HL-60/S4 treated with phorbol 12-myristate 13-acetate at 8.2 ng/mL for 4 days and 3 days (cell line): Measurements from ENCODE around the gene PPP5C.
"Not testable (repeated sequence)": the region's sequence is repeated elsewhere in the genome, so short reads cannot be mapped to it uniquely, and the experiment has no call there.

Experiments used
- in situ Hi-C: fragments of 300-500 bp; cut with MboI; formaldehyde crosslinking; loops from 2 replicates; pipeline ENCODE4 v1.15.0; 2022; ENCODE audit warnings: low sequenced_read_pairs

The PPP5C gene

GRCh38 chr19:46427518-46428045 lies 80.7 kb downstream of the PPP5C start:
- in situ Hi-C loops: no loop called here

DNA sequence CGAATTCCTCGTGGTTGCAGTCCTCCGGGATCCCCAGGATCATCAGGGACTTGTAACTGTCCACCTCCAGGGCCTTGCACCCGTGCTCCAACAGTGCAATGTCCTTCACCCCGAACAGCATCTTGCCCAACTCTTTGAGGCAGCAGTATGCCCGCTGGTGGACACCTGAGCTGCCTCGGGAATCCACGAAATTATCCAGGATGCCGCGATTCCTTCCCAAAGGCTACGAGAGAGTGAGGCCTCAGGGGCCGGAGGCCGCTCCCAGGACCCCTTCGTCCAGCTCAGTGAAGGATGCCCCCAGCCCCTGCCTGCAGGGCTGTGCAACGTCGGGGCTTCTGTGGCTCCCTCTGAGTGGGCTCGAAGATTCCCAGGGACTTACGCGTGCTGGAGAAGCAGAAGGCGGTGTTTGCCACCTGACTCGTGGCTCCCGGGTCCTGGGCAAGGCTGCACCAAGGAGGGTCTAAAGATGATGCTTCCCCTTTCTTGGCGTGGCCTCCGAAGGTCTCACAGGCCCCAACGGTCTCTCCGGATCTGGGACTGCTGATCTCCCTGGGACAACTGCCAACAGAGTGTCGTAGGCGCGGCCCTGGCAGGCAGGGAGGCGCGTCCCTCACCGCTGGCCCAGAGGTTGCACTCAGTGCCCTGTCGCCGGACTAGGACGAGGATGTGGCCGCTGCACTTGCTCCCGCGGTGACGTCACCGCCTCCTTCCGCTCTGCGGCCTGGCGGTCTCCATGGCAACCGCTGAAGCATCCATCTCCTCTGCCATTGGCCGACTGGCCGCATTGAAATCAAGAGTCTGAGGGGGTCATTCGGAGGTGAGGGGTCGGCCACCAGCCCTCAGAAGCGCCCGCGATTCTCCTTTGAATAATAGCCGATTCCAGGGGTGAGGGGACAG lies 81.6 kb downstream of the PPP5C start, which contains the start of gene PNMA8C:
Gene PNMA8C (minus strand): TSS at position 698 of the 897 bp plus-strand sequence. CDS start 577 bp downstream, at position 121.
- in situ Hi-C loops: no loop called here

DNA sequence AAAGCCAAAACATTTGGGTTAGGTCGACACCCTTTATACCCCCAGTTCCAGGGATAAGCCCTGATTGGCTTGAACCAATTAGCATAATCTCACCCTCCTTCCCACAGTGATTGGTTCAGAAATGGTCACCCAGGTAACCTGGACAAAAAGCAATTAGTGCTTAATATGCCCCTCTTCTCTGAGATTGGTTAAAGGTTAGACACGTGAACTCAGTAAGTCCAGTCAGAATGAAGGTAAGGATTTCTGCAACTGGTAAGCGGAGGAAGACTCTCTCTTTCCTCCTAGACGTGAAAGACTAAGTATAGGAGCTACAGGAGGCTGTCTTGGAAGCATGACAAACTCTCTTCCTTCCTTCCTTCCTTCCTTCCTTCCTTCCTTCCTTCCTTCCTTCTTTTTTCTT lies 83.1 kb downstream of the PPP5C start:
- in situ Hi-C loops: no loop called here

DNA sequence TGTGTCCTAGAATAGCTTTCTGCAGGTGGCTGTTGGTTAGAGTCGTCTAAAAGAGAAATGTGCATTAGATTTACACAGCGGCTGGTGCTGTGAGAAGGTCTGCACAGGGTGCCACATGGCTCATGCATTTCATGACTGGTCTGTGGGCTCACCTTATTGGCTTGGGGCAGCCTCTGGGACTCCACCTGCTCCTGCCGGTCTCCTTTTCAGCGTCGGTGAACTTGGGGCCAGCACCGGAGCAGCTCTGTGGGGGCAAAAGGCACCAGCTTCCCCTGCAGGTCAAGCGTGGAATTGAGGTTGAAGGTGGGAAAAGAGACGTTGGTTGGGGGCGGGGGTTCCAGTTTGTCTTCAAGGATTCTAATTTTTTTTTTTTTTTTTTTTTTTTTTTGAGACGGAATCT lies 84.9 kb downstream of the PPP5C start:
- in situ Hi-C loops: no loop called here

GRCh38 chr19:46433470-46433869 lies 86.6 kb downstream of the PPP5C start:
- in situ Hi-C loops: not testable (repeated sequence)

DNA sequence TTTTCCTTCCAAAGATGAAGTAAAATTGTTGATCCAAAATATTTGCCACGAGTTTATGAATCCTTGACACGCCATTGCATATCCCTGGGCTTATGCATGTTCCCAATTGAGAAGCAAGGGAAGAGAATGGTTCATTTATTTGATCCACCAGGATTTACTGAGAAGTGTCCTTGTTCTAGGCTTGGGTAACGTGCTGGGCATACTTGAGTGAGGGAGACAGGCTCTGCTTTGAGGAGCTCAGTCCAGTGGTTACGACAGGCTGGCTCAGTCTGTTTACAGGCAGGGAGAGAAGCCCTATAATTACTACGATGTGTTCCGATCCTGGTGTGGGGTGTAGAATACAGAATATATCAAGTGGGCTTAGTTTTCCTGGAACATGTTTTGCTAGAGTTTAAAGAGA lies 88.1 kb downstream of the PPP5C start:
- in situ Hi-C loops: no loop called here

- in situ Hi-C loops: not testable (repeated sequence)
These were observed 88.8 kb downstream of the PPP5C start for GRCh38 chr19:46435689-46436088.
